Measurements from ENCODE around the gene STAT1. TPM values are rescaled to one million over a fixed set of nuclear protein-coding genes. Genes with fewer than 3 reads are reported as not detected.

The STAT1 gene
- total RNA-seq, 1 donor from 2014 or later: 85.1 TPM

GRCh38 chr2:191010887-191011885 lies 2.8 kb downstream of the STAT1 start:
- ChIA-PET POLR2A (interaction anchor here (3.5 kb wide), 1 partner anchor 9 kb away, joined by 28 read pairs; no protein-coding TSS in a partner anchor), CTCF (interaction anchor here (0.9 kb wide), 1 partner anchor 161 kb away, joined by 3 read pairs; no protein-coding TSS in a partner anchor)
- H3K4me1 Mint-ChIP-seq: peaks cover 28% of the 10 kb centered on the region
- H3K27me3 Mint-ChIP-seq: no peaks in the 10 kb centered on the region
- no peak overlapping the region for H3K27ac Mint-ChIP-seq
- no peak overlapping the region for H3K4me3 Mint-ChIP-seq
- TF ChIP-seq CTCF (IDR thresholded peaks at IDR 0.05): no peak
- DNase-seq (no peak), ATAC-seq (ENCODE audit: low read depth) (no peak)
- intact Hi-C loops (cut with micrococcal nuclease): loop anchor here (1.0 to 10.0 kb wide), 5 partner anchors 15 to 826 kb away; partner anchors contain the start of gene INPP1
- peaks cover 39% of the 10 kb centered on the region for H3K36me3 Mint-ChIP-seq (ENCODE audit: low read depth)
- H3K9me3 Mint-ChIP-seq: no peaks in the 10 kb centered on the region

DNA sequence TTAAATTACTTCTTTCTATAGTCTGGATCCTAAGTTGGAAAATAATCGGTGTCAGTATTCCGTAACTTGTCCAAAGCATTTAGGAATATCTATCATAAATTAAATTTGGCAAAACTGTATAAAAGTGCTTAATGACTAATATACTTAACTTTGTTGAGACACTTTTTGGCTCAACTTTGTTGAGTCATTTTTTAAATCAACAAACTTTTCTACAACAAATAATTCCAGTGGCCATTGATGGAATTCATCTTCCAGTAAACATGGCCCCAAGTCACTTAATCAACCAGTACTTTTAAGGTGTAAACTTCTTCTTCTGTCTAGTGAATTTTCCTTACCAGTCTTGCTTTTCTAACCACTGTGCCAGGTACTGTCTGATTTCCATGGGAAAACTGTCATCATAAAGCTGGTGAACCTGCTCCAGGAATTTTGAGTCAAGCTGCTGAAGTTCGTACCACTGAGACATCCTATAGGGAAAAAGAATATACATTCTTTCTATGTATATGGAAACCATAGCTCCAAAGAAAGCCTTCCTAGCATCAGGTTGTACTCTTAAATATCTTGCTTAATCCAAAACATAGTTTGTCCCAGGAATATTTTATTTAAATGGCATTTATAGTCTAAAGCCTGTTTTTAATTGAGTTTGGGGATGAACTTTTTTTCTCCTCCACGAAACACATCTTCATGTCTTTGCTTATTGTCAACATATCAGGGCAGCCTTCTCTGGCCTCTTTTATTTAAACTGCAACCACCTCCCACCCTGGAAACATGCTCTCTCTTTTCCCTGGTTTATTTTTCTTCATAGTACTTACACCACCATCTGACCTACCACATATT lies 4.2 kb downstream of the STAT1 start:
- ChIA-PET CTCF (no interaction called here), POLR2A (interaction anchor here (3.5 kb wide), 1 partner anchor 11 kb away, joined by 28 read pairs; no protein-coding TSS in a partner anchor)
- Mint-ChIP-seq H3K36me3 (ENCODE audit: low read depth) (peaks cover 53% of the 10 kb centered on the region), H3K4me1 (peaks cover 28% of the 10 kb centered on the region), H3K9me3 (no peaks in the 10 kb centered on the region), H3K27ac (peak overlapping the region; percentile 7), H3K27me3 (no peaks in the 10 kb centered on the region), H3K4me3 (no peak overlapping the region)
- DNase-seq: no peak
- intact Hi-C loops (cut with micrococcal nuclease): loop anchor here (5.0 to 10.0 kb wide), 4 partner anchors 357 to 825 kb away; partner anchors contain the start of gene INPP1
- no peak for ATAC-seq (ENCODE audit: low read depth)
- no peak for TF ChIP-seq CTCF (IDR thresholded peaks at IDR 0.05)

- intact Hi-C loops (cut with micrococcal nuclease): no loop called here
- H3K4me3 Mint-ChIP-seq: no peak overlapping the region
- ChIA-PET CTCF (interaction anchor here (0.5 kb wide), 1 partner anchor 207 kb away, joined by 3 read pairs; no protein-coding TSS in a partner anchor), POLR2A (interaction anchor here (1.8 kb wide), 1 partner anchor 11 kb away, joined by 9 read pairs; no protein-coding TSS in a partner anchor)
- no peak for DNase-seq
- peaks cover 2% of the 10 kb centered on the region for H3K9me3 Mint-ChIP-seq
- H3K27me3 Mint-ChIP-seq: no peaks in the 10 kb centered on the region
- no peak for TF ChIP-seq CTCF (IDR thresholded peaks at IDR 0.05)
- H3K4me1 Mint-ChIP-seq: peaks cover 28% of the 10 kb centered on the region
- H3K27ac Mint-ChIP-seq: peak overlapping the region; percentile 41
- peaks cover 68% of the 10 kb centered on the region for H3K36me3 Mint-ChIP-seq (ENCODE audit: low read depth)
- ATAC-seq (ENCODE audit: low read depth): no peak
Measured at GRCh38 chr2:191008286-191008685, 5.7 kb downstream of the STAT1 start.

DNA sequence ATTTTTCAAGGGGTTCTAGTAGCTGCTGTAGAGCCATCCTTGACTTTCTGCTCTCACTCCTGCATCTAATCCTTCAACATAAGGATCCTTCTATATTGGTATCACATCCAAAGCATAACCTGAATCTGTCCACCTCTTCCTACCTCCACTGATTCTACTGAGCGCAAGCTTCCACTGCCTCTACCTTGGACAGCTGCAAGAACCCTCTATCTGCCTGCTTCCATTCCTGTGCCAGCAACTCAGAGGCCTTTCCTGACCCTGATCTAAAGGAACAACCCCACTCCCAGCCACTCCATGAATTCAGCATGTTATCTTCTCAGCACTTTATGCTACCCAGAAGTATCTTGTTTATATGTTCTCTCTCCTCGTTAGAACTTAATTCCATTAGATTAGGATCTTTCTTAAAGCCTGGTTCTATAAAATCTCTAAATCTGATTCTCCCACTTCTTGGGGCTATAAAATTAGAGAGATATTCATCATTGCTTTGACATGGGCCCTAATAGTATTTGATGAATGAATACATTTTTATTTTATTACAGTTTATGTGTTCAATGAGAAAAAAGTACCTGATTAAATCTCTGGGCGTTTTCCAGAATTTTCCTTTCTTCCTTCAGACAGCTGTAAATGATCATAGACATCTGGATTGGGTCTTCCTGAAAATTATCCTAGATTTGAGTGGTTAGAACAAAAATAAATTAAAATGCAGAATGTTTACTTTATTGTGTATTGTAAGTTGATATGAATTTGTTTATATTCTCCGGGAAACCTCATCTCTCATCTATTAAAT lies 6.8 kb downstream of the STAT1 start:
- Mint-ChIP-seq H3K36me3 (ENCODE audit: low read depth) (peaks cover 79% of the 10 kb centered on the region), H3K4me1 (peaks cover 28% of the 10 kb centered on the region), H3K9me3 (peaks cover 2% of the 10 kb centered on the region), H3K27me3 (no peaks in the 10 kb centered on the region), H3K27ac (peak overlapping the region; percentile 9), H3K4me3 (no peak overlapping the region)
- intact Hi-C loops (cut with micrococcal nuclease): no loop called here
- CTCF ChIA-PET: no interaction called here
- TF ChIP-seq CTCF (IDR thresholded peaks at IDR 0.05): no peak
- DNase-seq: no peak
- no peak for ATAC-seq (ENCODE audit: low read depth)
- POLR2A ChIA-PET: interaction anchor here (1.8 kb wide), 1 partner anchor 12 kb away, joined by 9 read pairs; no protein-coding TSS in a partner anchor

All from activated B cell treated with CpG ODN at 0.5 μM for 24 hours (primary cell).